GM18858 (cell line): Measurements from ENCODE around the gene PRDM11.

ENCODE experiments used
- ATAC-seq: cut with Tn5 transposase; IDR thresholded peaks from one replicate; pipeline ENCODE4 v1.9.1; 2021; ENCODE audit not compliant: unreplicated experiment

Gene PRDM11

DNA sequence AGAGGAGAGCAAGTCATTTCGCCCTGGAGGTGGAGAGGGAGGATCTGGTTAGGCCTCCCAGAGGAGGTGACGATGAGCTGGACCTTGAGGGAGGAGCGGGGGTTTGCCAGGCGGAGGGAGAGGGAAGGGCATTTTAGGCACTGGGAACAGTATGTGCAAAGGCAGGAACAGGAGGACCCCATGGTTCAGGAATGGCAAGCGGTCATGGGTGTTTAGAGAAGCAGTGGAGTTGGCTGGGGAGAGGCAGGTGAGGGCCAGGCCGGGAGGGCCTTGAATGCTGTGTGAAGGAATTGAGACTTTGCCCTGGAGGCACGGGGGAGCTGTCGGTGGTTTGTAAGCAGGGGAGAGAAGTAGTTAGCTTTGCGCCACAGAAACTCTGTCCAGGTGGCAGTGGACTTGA is 10.3 kb downstream of the PRDM11 start:
- no peak for ATAC-seq

- no peak for ATAC-seq
Measured at GRCh38 chr11:45157247-45158209, 11.1 kb downstream of the PRDM11 start.

DNA sequence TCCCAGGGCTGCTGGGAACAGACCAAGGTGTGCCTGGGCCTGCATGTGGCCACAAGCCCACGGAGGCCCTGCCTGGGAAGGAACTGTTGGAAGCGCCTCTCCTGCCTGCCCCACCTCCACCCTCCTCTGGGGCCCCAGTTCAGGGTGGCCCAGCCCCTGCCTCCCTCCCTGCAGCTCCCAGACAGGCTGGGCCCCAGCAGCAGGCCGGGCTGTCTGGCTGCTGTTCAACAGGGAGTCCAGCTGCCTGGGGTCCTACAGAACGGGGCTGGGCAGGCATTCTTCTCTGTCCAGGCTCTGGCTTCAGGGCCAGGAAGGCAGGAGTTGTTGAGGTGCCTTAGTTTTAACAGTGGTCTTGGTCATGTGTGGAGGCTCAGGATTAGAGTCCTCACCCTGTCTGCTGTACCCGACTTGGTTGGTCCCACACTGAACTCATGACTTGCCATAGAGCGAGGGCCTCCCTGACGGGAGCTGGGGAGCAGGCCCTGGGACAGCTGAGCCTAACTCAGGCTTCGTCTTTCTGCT is 11.8 kb downstream of the PRDM11 start:
- no peak for ATAC-seq

DNA sequence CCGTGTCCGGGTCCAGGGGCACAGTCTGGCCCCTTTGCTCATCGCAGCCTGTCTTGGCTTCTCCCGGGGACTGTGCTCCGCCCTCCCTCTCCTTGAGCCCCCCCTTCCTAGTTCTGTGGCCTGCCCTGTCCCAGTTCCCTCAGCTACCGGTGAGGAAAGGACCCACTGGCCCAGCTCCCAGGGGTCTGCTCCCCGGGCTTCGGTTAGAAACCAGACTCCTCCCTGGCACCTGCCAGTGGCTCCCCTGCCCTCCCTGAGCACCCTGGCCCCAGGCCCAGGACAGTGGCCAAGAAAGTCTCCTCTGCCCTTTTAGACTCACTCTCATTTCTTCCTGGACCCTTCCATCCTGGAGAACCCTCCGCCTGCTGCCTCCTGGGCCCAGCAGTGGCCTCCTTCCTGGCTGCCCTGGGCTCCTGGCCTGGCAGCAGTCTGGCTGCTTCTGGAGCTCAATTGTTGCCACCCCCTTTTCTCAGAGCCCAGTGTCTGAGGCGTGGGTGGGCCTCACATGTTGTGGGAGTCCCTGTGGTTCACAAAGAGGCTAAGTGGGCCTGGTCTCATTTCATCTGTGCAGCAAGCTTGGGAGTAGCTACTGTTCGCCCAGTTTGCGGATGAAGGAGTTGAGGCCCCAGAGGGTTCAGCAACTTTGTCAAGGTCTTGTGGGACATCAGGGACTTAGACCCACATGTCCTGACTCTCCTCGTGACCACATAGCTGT is 12.6 kb downstream of the PRDM11 start:
- no peak for ATAC-seq

GRCh38 chr11:45159781-45160365 is 13.4 kb downstream of the PRDM11 start:
- ATAC-seq, result no peak

GRCh38 chr11:45161252-45162063 is 15.0 kb downstream of the PRDM11 start:
- no peak for ATAC-seq

- no peak for ATAC-seq
Measured at GRCh38 chr11:45162064-45162375, 15.6 kb downstream of the PRDM11 start.

GRCh38 chr11:45162916-45163879 is 16.8 kb downstream of the PRDM11 start:
- no peak for ATAC-seq

GRCh38 chr11:45163956-45164575 is 17.6 kb downstream of the PRDM11 start:
- ATAC-seq, result no peak

- ATAC-seq, result no peak
Measured at GRCh38 chr11:45165386-45165785, 18.9 kb downstream of the PRDM11 start.

GRCh38 chr11:45165806-45166603 is 19.6 kb downstream of the PRDM11 start:
- ATAC-seq, result no peak

DNA sequence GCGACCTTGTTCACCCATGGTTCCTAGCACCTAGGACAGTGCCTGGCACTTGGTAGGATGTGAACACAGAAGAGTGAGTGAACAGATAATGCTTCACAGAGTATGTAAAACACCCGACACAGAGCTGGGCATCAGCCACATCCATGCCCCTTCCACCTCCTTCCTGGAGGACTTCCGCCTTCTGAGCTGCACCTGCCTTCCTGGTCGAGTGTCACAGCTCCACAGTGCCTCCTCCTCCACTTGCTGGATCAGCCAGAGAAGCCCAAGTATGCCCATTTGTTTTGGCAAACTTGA is 20.1 kb downstream of the PRDM11 start:
- no peak for ATAC-seq

DNA sequence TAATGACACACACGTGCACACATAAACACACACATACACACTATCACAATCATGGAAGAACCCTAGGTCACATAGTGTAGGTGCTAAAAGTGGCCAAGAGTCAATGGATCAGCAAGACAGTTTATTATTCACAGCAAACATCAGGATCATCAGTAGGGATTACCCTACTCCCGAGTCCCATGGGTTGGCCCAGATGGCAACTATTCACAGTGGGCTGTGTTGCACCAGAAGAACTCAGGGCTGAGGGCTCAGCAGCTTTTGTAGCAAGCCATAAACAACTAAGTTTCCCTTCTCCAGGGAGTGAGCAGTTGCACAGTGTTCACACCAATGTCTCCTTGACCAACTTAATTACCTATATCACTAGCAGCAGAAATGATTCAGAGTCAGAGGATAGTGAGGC is 20.8 kb downstream of the PRDM11 start:
- ATAC-seq, result no peak

- ATAC-seq, result no peak
Measured at GRCh38 chr11:45168366-45169130, 22.1 kb downstream of the PRDM11 start.

- ATAC-seq, result no peak
Measured at GRCh38 chr11:45169310-45170072, 23.1 kb downstream of the PRDM11 start.

- no peak for ATAC-seq
Measured at GRCh38 chr11:45170484-45170883, 24.0 kb downstream of the PRDM11 start.

- ATAC-seq, result no peak
Measured at GRCh38 chr11:45171550-45171949, 25.1 kb downstream of the PRDM11 start.
